Nephron progenitor cell (in vitro differentiated cells): ENCODE results near the gene TFB2M.

Experiments used
- DNase-seq: peaks from one replicate; pipeline ENCODE4 v3.0.0; 2021
- H3K27ac Mint-ChIP-seq: 2 replicates; pipeline ENCODE4 v1.8.0; 2021; ENCODE audit warnings: mild to moderate bottlenecking, moderate library complexity, mixed read lengths
- H3K27me3 Mint-ChIP-seq: 2 replicates; pipeline ENCODE4 v1.8.0; 2021; ENCODE audit warnings: mild to moderate bottlenecking, low read depth, mixed read lengths; ENCODE audit not compliant: poor library complexity
- H3K36me3 Mint-ChIP-seq: 2 replicates; pipeline ENCODE4 v1.8.0; 2021; ENCODE audit warnings: low read depth, mixed read lengths
- H3K4me1 Mint-ChIP-seq: 2 replicates; pipeline ENCODE4 v1.8.0; 2021; ENCODE audit warnings: mixed read lengths
- H3K4me3 Mint-ChIP-seq: 2 replicates; pipeline ENCODE4 v1.8.0; 2021; ENCODE audit warnings: mild to moderate bottlenecking, moderate library complexity, mixed read lengths
- H3K9me3 Mint-ChIP-seq: 2 replicates; pipeline ENCODE4 v1.8.0; 2021; ENCODE audit warnings: mild to moderate bottlenecking, moderate library complexity, mixed read lengths
- CTCF ChIP-seq: fragments of 200-600 bp; sonication (generic); IDR thresholded peaks from 2 replicates; pipeline ENCODE4 v1.5.0; 2021; ENCODE audit warnings: antibody characterized with exemption

The TFB2M gene

GRCh38 chr1:246587606-246588005 is 21.5 kb upstream of the TFB2M start:
- Mint-ChIP-seq H3K9me3 (peaks cover 19% of the 10 kb centered on the region), H3K4me3 (no peak overlapping the region), H3K27ac (no peak overlapping the region), H3K27me3 (no peaks in the 10 kb centered on the region), H3K4me1 (peaks cover 24% of the 10 kb centered on the region), H3K36me3 (peaks cover 47% of the 10 kb centered on the region)
- TF ChIP-seq CTCF = no peak
- no peak for DNase-seq

- DNase-seq = no peak
- TF ChIP-seq CTCF = no peak
- Mint-ChIP-seq H3K27me3 (no peaks in the 10 kb centered on the region), H3K36me3 (peaks cover 41% of the 10 kb centered on the region), H3K27ac (no peak overlapping the region), H3K4me1 (peaks cover 29% of the 10 kb centered on the region), H3K9me3 (peaks cover 19% of the 10 kb centered on the region), H3K4me3 (no peak overlapping the region)
Observed at GRCh38 chr1:246587032-246587431, 21.0 kb upstream of the TFB2M start.

- Mint-ChIP-seq H3K9me3 (peaks cover 4% of the 10 kb centered on the region), H3K4me1 (peaks cover 37% of the 10 kb centered on the region), H3K4me3 (no peak overlapping the region), H3K36me3 (peaks cover 21% of the 10 kb centered on the region), H3K27me3 (no peaks in the 10 kb centered on the region), H3K27ac (peak overlapping the region; percentile 92)
- no peak for DNase-seq
- TF ChIP-seq CTCF = no peak
Observed at GRCh38 chr1:246583448-246584185, 17.6 kb upstream of the TFB2M start.

- no peak for TF ChIP-seq CTCF
- DNase-seq = no peak
- Mint-ChIP-seq H3K4me1 (peaks cover 37% of the 10 kb centered on the region), H3K9me3 (peaks cover 1% of the 10 kb centered on the region), H3K27ac (peak overlapping the region; percentile 92), H3K4me3 (no peak overlapping the region), H3K27me3 (no peaks in the 10 kb centered on the region), H3K36me3 (peaks cover 18% of the 10 kb centered on the region)
Observed at GRCh38 chr1:246583056-246583440, 17.0 kb upstream of the TFB2M start.

GRCh38 chr1:246582301-246583055 is 16.4 kb upstream of the TFB2M start:
- Mint-ChIP-seq H3K27me3 (no peaks in the 10 kb centered on the region), H3K9me3 (no peaks in the 10 kb centered on the region), H3K4me1 (peaks cover 37% of the 10 kb centered on the region), H3K36me3 (peaks cover 20% of the 10 kb centered on the region), H3K27ac (peak overlapping the region; percentile 92), H3K4me3 (no peak overlapping the region)
- no peak for TF ChIP-seq CTCF
- no peak for DNase-seq
